WTC11 (cell line): ENCODE measurements around the gene PLXND1. TPM values are rescaled to one million over a fixed set of nuclear protein-coding genes. Genes with fewer than 3 reads are reported as not detected.

Source experiments
- ATAC-seq: fragments of 200-7000 bp; cut with Tn5 transposase; 2 replicates; pipeline ENCODE4 v1.10.0; 2021; ENCODE audit warnings: mild to moderate bottlenecking, moderate library complexity
- CTCF ChIA-PET: fragments of 300-600 bp; sonication (Branson Sonifier 250); formaldehyde crosslinking; loops from one replicate; lab custom pipeline; 2021; ENCODE audit warnings: antibody characterized with exemption; lab: Charles Lee
- POLR2A ChIA-PET: fragments of 350-600 bp; sonication (Branson Sonifier 250); formaldehyde crosslinking; loops from one replicate; lab custom pipeline; 2021; ENCODE audit warnings: antibody characterized with exemption; lab: Charles Lee
- DNase-seq: peaks from one replicate; pipeline ENCODE4 v3.0.0; 2021; ENCODE audit warnings: low spot score
- H3K27ac Mint-ChIP-seq: 2 replicates; pipeline ENCODE4 v1.8.0; 2021; ENCODE audit warnings: mixed read lengths
- H3K27me3 Mint-ChIP-seq: 2 replicates; pipeline ENCODE4 v1.8.0; 2021; ENCODE audit warnings: low read depth, mild to moderate bottlenecking, moderate library complexity, mixed read lengths
- H3K36me3 Mint-ChIP-seq: 2 replicates; pipeline ENCODE4 v1.8.0; 2021; ENCODE audit warnings: mixed read lengths
- H3K4me1 Mint-ChIP-seq: 2 replicates; pipeline ENCODE4 v1.8.0; 2022; ENCODE audit warnings: mixed read lengths
- H3K4me3 Mint-ChIP-seq: 2 replicates; pipeline ENCODE4 v1.8.0; 2021; ENCODE audit warnings: mild to moderate bottlenecking, moderate library complexity, mixed read lengths
- H3K9me3 Mint-ChIP-seq: 2 replicates; pipeline ENCODE4 v1.8.0; 2021; ENCODE audit warnings: mixed read lengths
- ATF2 ChIP-seq: sonication (generic); formaldehyde crosslinking; IDR thresholded peaks from 2 replicates; pipeline ENCODE4 v1.8.1; 2022; ENCODE audit warnings: low read depth, missing genetic modification reagents, borderline replicate concordance
- ATF3 ChIP-seq: sonication (generic); formaldehyde crosslinking; conservative IDR thresholded peaks from 2 replicates; pipeline ENCODE4 v1.8.1; 2022; ENCODE audit warnings: mild to moderate bottlenecking, missing genetic modification reagents
- CBFB ChIP-seq: sonication (generic); formaldehyde crosslinking; IDR thresholded peaks from 2 replicates; pipeline ENCODE4 v1.8.1; 2022; ENCODE audit warnings: mild to moderate bottlenecking, low read depth, missing genetic modification reagents
- E2F1 ChIP-seq: sonication (generic); formaldehyde crosslinking; IDR thresholded peaks from 2 replicates; pipeline ENCODE4 v1.8.0; 2022; ENCODE audit warnings: mild to moderate bottlenecking, missing genetic modification reagents
- E2F5 ChIP-seq: sonication (generic); formaldehyde crosslinking; IDR thresholded peaks from 2 replicates; pipeline ENCODE4 v1.8.1; 2022; ENCODE audit warnings: mild to moderate bottlenecking, moderate library complexity, missing genetic modification reagents
- ETV6 ChIP-seq: sonication (generic); formaldehyde crosslinking; IDR thresholded peaks from 2 replicates; pipeline ENCODE4 v1.8.1; 2022; ENCODE audit warnings: mild to moderate bottlenecking, missing genetic modification reagents
- GRHL2 ChIP-seq: fragments of 250-450 bp; sonication (Bioruptor Pico); IDR thresholded peaks from 2 replicates; pipeline ENCODE4 v1.8.0; 2022; ENCODE audit warnings: mild to moderate bottlenecking, moderate library complexity; ENCODE audit not compliant: insufficient replicate concordance, severe bottlenecking
- IRF1 ChIP-seq: sonication (generic); formaldehyde crosslinking; IDR thresholded peaks from 2 replicates; pipeline ENCODE4 v1.8.0; 2023; ENCODE audit warnings: missing genetic modification reagents
- KAT7 ChIP-seq: sonication (generic); formaldehyde crosslinking; IDR thresholded peaks from 2 replicates; pipeline ENCODE4 v1.8.1; 2023; ENCODE audit warnings: missing genetic modification reagents, mild to moderate bottlenecking, borderline replicate concordance
- MLX ChIP-seq: sonication (generic); formaldehyde crosslinking; IDR thresholded peaks from 2 replicates; pipeline ENCODE4 v1.8.1; 2023; ENCODE audit warnings: mild to moderate bottlenecking, missing genetic modification reagents, moderate library complexity
- MXD4 ChIP-seq: fragments of 250-450 bp; sonication (Bioruptor Pico); IDR thresholded peaks from 2 replicates; pipeline ENCODE4 v1.8.0; 2021; ENCODE audit warnings: mild to moderate bottlenecking, moderate library complexity, borderline replicate concordance
- PRRX2 ChIP-seq: fragments of 250-450 bp; sonication (Bioruptor Pico); IDR thresholded peaks from 2 replicates; pipeline ENCODE4 v1.8.0; 2021; ENCODE audit warnings: mild to moderate bottlenecking
- SMAD3 ChIP-seq: sonication (generic); formaldehyde crosslinking; IDR thresholded peaks from 2 replicates; pipeline ENCODE4 v1.8.0; 2022; ENCODE audit warnings: missing genetic modification reagents, mild to moderate bottlenecking, borderline replicate concordance
- USF1 ChIP-seq: sonication (generic); formaldehyde crosslinking; IDR thresholded peaks from 2 replicates; pipeline ENCODE4 v1.8.0; 2022; ENCODE audit warnings: mild to moderate bottlenecking, missing genetic modification reagents
- ZMAT4 ChIP-seq: fragments of 250-450 bp; sonication (Bioruptor Pico); IDR thresholded peaks from 2 replicates; pipeline ENCODE4 v1.9.0; 2021; ENCODE audit warnings: mild to moderate bottlenecking
- ZNF121 ChIP-seq: sonication (generic); formaldehyde crosslinking; IDR thresholded peaks from 2 replicates; pipeline ENCODE4 v1.8.0; 2023; ENCODE audit warnings: missing genetic modification reagents
- ZNF263 ChIP-seq: sonication (generic); formaldehyde crosslinking; IDR thresholded peaks from 2 replicates; pipeline ENCODE4 v1.8.1; 2022; ENCODE audit warnings: low read depth, mild to moderate bottlenecking, moderate library complexity, missing genetic modification reagents
- ZNF281 ChIP-seq: sonication (generic); formaldehyde crosslinking; IDR thresholded peaks from 2 replicates; pipeline ENCODE4 v1.8.0; 2023; ENCODE audit warnings: mild to moderate bottlenecking, missing genetic modification reagents
- total RNA-seq: library from RNA; stranded (reverse); gene quantifications from 3 replicates; pipeline ENCODE4 v1.2.3, GENCODE V29; 2021

PLXND1 gene
- total RNA-seq, 1 experiment from 2014 or later = 56.7 TPM

- no peaks in the 10 kb centered on the region for H3K9me3 Mint-ChIP-seq
- CTCF ChIA-PET = interaction anchor here (1.0 to 1.2 kb wide), 2 partner anchors 28 to 135 kb away, joined by 3 read pairs; no protein-coding TSS in a partner anchor
- no peak overlapping the region for H3K4me3 Mint-ChIP-seq
- DNase-seq (no peak), ATAC-seq (no peak)
- no peaks in the 10 kb centered on the region for H3K27me3 Mint-ChIP-seq
- H3K36me3 Mint-ChIP-seq = no peaks in the 10 kb centered on the region; the same call in 1 of the 2 replicates
- no peak overlapping the region for H3K27ac Mint-ChIP-seq
- TF ChIP-seq USF1 (CRISPR knock-in tag) (no peak), ATF2 (CRISPR knock-in tag) (no peak), PRRX2 (CRISPR knock-in tag) (no peak), ATF3 (CRISPR knock-in tag) (no peak), MLX (CRISPR knock-in tag) (no peak), IRF1 (CRISPR knock-in tag) (no peak), E2F1 (no peak), KAT7 (CRISPR knock-in tag) (no peak), E2F5 (CRISPR knock-in tag) (no peak), ZNF121 (CRISPR knock-in tag) (no peak), ZMAT4 (no peak), ZNF281 (CRISPR knock-in tag) (no peak), ZNF263 (CRISPR knock-in tag) (no peak), SMAD3 (CRISPR knock-in tag) (no peak), CBFB (CRISPR knock-in tag) (no peak), MXD4 (CRISPR knock-in tag) (no peak), ETV6 (no peak), GRHL2 (CRISPR knock-in tag) (no peak)
- POLR2A ChIA-PET = no interaction called here
- 0 out of 2 replicates have a peak, but pooled peaks cover 2% of the 10 kb centered on the region for H3K4me1 Mint-ChIP-seq
Measured at GRCh38 chr3:129518038-129518561, 88.4 kb downstream of the PLXND1 start.
